Osteoblast (primary cell): Measurements from ENCODE around the gene SYNE3. TPM values are rescaled to one million over a fixed set of nuclear protein-coding genes. Genes with fewer than 3 reads are reported as not detected.
A peak's percentile ranks its signal among the peaks of the same experiment; 100 is the strongest.

Source experiments
- DNase-seq: peaks from one replicate; pipeline ENCODE4 v3.0.0; 2011; ENCODE audit warnings: low spot score, mixed read lengths; ENCODE audit not compliant: insufficient read length; ENCODE audit errors: missing footprints
- H2AFZ ChIP-seq: 2 replicates; pipeline ENCODE4 v1.6.0; 2011; ENCODE audit warnings: mild to moderate bottlenecking, low read length
- H3K27ac ChIP-seq: 2 replicates; pipeline ENCODE4 v1.5.1; 2011; ENCODE audit warnings: mild to moderate bottlenecking, low read depth, low read length, moderate library complexity
- H3K27me3 ChIP-seq: 2 replicates; pipeline ENCODE4 v1.6.0; 2012; ENCODE audit warnings: mild to moderate bottlenecking, control low read depth, inconsistent platforms, low read length, moderate library complexity; ENCODE audit not compliant: insufficient read depth
- H3K36me3 ChIP-seq: 2 replicates; pipeline ENCODE4 v1.5.1; 2011; ENCODE audit warnings: mild to moderate bottlenecking, low read length, control low read depth, moderate library complexity; ENCODE audit not compliant: insufficient read depth
- H3K4me1 ChIP-seq: 2 replicates; pipeline ENCODE4 v1.5.1; 2011; ENCODE audit warnings: mild to moderate bottlenecking, low read length, control low read depth, moderate library complexity; ENCODE audit not compliant: insufficient read depth
- H3K4me2 ChIP-seq: 2 replicates; pipeline ENCODE4 v1.6.0; 2011; ENCODE audit warnings: mild to moderate bottlenecking, low read length; ENCODE audit not compliant: insufficient read depth
- H3K4me3 ChIP-seq: fragments of 200-600 bp; sonication (generic); 3 replicates; pipeline ENCODE4 v1.5.1; 2012; ENCODE audit warnings: mild to moderate bottlenecking, low read length, inconsistent platforms; ENCODE audit not compliant: insufficient read depth
- H3K79me2 ChIP-seq: 2 replicates; pipeline ENCODE4 v1.6.0; 2012; ENCODE audit warnings: mild to moderate bottlenecking, low read length, control low read depth, inconsistent platforms; ENCODE audit not compliant: insufficient read depth
- H3K9me3 ChIP-seq: 2 replicates; pipeline ENCODE4 v1.5.1; 2011; ENCODE audit warnings: low read depth, low read length, control low read depth
- H4K20me1 ChIP-seq: 2 replicates; pipeline ENCODE4 v1.6.0; 2012; ENCODE audit warnings: mild to moderate bottlenecking, low read length, control low read depth; ENCODE audit not compliant: insufficient read depth
- CTCF ChIP-seq: IDR thresholded peaks from 2 replicates; pipeline ENCODE4 v1.5.1; 2011; ENCODE audit warnings: mild to moderate bottlenecking, low read depth, low read length, moderate library complexity; ENCODE audit errors: extremely low read depth
- total RNA-seq: library from RNA; depleted of rRNA; stranded (reverse); fragments of >200 nt; gene quantifications from 2 replicates; pipeline ENCODE4 v1.2.3, GENCODE V29; 2012

SYNE3 gene
- total RNA-seq, 1 donor, result 23.9 TPM

DNA sequence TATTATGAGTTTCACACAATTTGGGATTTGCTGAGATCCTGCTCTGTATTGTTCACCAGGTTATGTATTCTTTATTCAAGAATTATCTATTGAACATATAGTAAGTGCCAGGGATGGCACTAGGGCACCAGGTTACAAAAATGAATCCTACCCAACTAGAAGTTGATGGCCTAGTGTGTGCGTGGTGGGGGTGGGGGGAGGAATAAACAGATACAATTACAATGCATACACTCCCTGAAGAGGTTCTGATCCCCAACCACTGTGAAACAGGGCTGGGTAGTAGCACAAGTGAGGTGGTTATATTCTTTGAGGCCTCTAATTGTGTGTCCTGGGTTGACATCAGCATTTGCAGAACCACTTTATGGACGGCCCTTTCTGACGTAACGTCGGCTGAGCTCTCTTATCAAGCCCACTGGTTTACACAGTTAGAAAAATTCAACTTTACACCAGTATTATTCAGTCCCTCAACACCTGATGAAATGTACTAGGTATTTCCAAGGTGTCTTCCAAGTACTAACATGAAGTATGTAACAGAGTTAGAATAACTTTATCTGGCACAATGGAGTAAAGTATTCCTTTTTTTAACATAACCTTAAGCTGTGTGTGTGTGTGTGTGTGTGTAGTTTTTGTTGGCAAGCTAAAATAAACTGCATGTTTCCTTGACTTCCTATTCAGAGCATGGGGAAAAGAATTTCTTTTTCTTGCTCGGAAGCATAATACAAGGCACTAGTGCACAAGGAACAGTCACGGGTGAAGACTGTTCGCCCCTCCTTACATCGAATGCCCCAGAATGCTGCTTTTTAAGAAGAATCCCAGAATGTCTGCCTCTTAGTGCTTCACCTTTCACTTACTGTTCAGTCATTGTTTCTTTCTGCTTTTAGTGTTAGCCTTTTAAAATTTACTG lies 10.3 kb upstream of the SYNE3 start:
- Histone ChIP-seq H3K4me1 (peaks cover 65% of the 10 kb centered on the region), H3K4me3 (peak overlapping the region; percentile 20), H3K4me2 (peak overlapping the region; percentile 72), H3K36me3 (no peaks in the 10 kb centered on the region), H3K9me3 (no peaks in the 10 kb centered on the region), H2AFZ (peak overlapping the region; percentile 47), H3K27me3 (no peaks in the 10 kb centered on the region), H4K20me1 (peaks cover 11% of the 10 kb centered on the region), H3K79me2 (peaks cover 33% of the 10 kb centered on the region), H3K27ac (peak overlapping the region; percentile 77)
- no peak for DNase-seq
- no peak for TF ChIP-seq CTCF

GRCh38 chr14:95525999-95526398 lies 9.5 kb upstream of the SYNE3 start:
- no peak overlapping the region for H3K4me3 ChIP-seq
- H3K4me2 ChIP-seq, result no peak overlapping the region
- H3K79me2 ChIP-seq, result peaks cover 27% of the 10 kb centered on the region
- peaks cover 7% of the 10 kb centered on the region for H4K20me1 ChIP-seq
- DNase-seq, result no peak
- H3K9me3 ChIP-seq, result no peaks in the 10 kb centered on the region
- H3K4me1 ChIP-seq, result peaks cover 57% of the 10 kb centered on the region
- TF ChIP-seq CTCF, result no peak
- no peaks in the 10 kb centered on the region for H3K27me3 ChIP-seq
- no peaks in the 10 kb centered on the region for H3K36me3 ChIP-seq
- no peak overlapping the region for H2AFZ ChIP-seq
- no peak overlapping the region for H3K27ac ChIP-seq

- Histone ChIP-seq H3K4me3 (no peak overlapping the region), H3K36me3 (no peaks in the 10 kb centered on the region), H3K79me2 (peaks cover 16% of the 10 kb centered on the region), H3K4me1 (peaks cover 57% of the 10 kb centered on the region), H3K4me2 (peak overlapping the region; percentile 79), H3K9me3 (no peaks in the 10 kb centered on the region), H4K20me1 (no peaks in the 10 kb centered on the region), H3K27me3 (no peaks in the 10 kb centered on the region), H2AFZ (no peak overlapping the region), H3K27ac (peak overlapping the region; percentile 15)
- no peak for TF ChIP-seq CTCF
- no peak for DNase-seq
Observed at GRCh38 chr14:95524706-95525512, 8.5 kb upstream of the SYNE3 start.
